Measurements from ENCODE around the gene ELFN1.

The ELFN1 gene

DNA sequence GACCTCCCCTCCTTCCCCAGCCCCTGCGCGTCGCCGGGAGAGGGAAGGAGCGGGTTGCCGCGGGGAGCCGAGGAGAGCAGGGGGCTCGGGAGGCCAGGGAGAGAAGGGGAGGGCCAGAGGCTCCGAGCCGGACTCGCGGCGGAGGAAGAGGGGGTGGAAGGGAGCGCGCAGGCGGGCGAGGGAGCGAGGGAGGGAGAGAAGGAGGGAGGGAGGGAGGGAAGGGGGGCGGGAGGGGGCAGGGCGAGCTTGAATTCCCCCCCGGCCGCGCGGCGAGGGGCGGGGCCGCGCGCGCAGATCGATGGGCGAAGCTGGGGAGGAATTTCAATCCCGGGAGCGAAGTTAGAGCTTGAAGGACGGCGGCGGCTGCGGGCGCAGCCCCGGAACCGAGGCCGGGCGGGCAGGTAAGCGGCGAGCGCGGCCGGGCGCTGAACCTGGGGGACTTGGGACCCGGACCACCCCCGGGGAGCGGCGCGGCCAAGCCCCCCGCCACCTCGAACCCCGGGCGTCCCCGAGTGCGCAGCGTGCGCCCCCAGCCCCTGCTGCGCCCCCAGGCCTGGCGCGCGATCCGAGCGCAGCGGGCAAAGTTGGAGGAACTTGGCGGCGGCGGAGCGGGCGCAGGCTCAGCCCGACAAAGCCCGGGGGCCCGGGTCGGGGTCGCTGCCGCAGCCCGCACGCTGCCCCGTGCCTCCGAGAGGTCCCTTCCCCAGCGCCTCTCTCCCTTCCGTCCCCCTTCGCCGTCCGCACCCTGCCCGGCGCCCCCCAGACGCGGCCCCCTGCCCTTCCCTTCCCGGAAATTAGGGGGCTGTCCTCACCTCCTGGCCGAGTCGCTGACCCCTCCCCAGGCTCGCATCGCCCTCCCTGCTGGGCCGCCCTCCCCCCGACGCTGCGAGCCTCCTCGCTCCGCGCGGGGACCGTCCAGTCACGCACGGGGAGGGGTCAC lies at the start of gene ELFN1:
Gene ELFN1, plus strand, starts transcription at position 324 of the 940 bp plus-strand sequence. CDS start 74,320 bp downstream, outside the sequence.
- H3K36me3 Mint-ChIP-seq, result no peaks in the 10 kb centered on the region
- no peak within 1 kb of the TSS for H3K27ac Mint-ChIP-seq
- no peak for ATAC-seq
- H3K9me3 Mint-ChIP-seq, result no peaks in the 10 kb centered on the region
- peak within 1 kb of the TSS; percentile 30 for H3K4me3 Mint-ChIP-seq
- DNase-seq (ENCODE audit: low spot score in 2 of 2), result no peak
- H3K4me1 Mint-ChIP-seq, result peaks cover 21% of the 10 kb centered on the region

DNA sequence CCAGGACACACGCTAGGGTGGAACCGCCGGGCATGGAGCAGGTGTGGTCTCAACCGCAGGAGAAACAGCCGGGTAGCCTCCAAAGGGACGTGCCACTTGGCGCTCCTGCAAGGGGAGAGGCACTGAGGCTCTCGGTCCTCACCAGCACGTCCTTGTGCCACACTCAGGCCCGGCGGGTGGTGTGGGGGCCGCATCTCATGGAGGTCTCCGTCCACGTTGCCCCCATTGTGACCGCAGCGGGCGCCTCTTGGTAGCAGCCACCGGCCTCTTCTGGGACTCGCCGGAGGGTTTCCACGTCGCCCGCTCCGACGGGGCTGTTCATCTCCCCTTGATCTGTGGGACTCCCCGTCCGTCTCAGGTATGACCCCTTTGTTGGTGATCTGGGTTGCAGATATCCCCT lies 49.2 kb upstream of the ELFN1 start:
- Mint-ChIP-seq H3K4me3 (no peak overlapping the region), H3K4me1 (no peaks in the 10 kb centered on the region), H3K36me3 (no peaks in the 10 kb centered on the region), H3K9me3 (no peaks in the 10 kb centered on the region), H3K27ac (no peak overlapping the region)
- ATAC-seq (no peak), DNase-seq (ENCODE audit: low spot score in 2 of 2) (no peak)

DNA sequence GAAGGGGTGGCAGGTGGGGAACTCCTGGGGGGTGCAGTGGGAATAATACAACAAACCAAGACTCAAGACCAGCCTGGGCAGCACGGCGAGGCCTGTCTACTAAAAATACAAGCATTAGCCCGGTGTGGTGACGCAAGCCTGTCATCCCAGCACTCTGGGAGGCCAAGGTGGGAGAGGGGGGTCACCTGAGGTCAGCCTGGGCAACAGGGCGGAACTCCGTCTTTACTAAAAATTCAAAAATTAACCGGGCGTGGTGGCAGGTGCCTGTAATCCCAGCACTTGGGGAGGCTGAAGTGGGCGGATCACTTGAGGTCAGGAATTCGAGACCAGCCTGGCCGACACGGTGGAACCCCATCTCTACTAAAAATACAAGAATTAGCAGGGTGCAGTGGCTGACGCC lies 48.4 kb upstream of the ELFN1 start:
- peak overlapping the region; percentile 41 for H3K27ac Mint-ChIP-seq

DNA sequence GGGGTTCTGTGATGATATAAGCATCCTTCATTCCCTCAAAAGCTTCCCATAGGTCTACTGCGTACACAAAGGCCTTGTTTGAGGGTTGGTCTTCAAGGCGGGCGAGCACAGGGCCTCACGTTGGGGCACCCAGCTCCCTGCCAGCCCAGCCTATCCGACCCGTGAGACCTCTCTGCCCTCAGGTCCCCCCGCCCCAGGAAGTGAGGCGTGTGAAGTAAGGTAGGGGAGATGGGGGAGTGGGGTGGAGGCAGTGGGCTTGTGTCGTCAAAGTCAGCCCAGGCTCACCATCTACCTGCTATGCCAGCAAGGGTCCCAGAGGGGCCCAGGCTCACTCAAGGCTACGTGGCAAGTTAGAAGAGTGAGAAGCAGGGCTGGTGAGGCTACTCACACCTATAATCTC lies 47.6 kb upstream of the ELFN1 start:
- H3K4me1 Mint-ChIP-seq, result no peaks in the 10 kb centered on the region
- H3K27ac Mint-ChIP-seq, result peak overlapping the region; percentile 78
- H3K36me3 Mint-ChIP-seq, result no peaks in the 10 kb centered on the region
- DNase-seq (ENCODE audit: low spot score in 2 of 2) (no peak), ATAC-seq (no peak)
- no peak overlapping the region for H3K4me3 Mint-ChIP-seq
- peaks cover 2% of the 10 kb centered on the region for H3K9me3 Mint-ChIP-seq

More for the DNA sequence above, 48.4 kb upstream of the ELFN1 start:
- H3K36me3 Mint-ChIP-seq, result no peaks in the 10 kb centered on the region
- DNase-seq (ENCODE audit: low spot score in 2 of 2), result no peak
- ATAC-seq, result no peak
- peaks cover under 1% of the 10 kb centered on the region for H3K9me3 Mint-ChIP-seq
- no peak overlapping the region for H3K4me3 Mint-ChIP-seq
- no peaks in the 10 kb centered on the region for H3K4me1 Mint-ChIP-seq

DNA sequence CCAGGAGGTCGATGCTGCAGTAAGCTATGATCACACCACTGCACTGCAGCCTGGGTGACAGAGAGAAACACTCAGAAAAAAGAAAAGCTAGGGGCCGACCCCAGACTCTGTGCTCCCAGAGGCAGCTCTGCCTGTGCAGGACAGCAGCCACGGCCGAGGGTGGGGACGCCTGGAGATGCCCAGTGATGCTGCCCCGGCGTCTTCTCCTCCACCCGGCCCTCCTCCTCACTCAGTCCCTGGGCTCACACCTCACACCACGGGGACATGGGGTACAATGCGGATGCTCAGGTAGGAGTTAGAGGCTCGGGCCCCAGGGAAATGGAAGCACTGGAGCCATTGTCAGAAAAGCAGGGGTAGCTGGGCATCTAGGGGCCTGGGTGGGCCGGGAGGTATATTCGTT lies 46.3 kb upstream of the ELFN1 start:
- DNase-seq (ENCODE audit: low spot score in 2 of 2) (no peak), ATAC-seq (no peak)
- Mint-ChIP-seq H3K36me3 (no peaks in the 10 kb centered on the region), H3K27ac (no peak overlapping the region), H3K4me3 (no peak overlapping the region), H3K4me1 (no peaks in the 10 kb centered on the region), H3K9me3 (peaks cover 2% of the 10 kb centered on the region)

DNA sequence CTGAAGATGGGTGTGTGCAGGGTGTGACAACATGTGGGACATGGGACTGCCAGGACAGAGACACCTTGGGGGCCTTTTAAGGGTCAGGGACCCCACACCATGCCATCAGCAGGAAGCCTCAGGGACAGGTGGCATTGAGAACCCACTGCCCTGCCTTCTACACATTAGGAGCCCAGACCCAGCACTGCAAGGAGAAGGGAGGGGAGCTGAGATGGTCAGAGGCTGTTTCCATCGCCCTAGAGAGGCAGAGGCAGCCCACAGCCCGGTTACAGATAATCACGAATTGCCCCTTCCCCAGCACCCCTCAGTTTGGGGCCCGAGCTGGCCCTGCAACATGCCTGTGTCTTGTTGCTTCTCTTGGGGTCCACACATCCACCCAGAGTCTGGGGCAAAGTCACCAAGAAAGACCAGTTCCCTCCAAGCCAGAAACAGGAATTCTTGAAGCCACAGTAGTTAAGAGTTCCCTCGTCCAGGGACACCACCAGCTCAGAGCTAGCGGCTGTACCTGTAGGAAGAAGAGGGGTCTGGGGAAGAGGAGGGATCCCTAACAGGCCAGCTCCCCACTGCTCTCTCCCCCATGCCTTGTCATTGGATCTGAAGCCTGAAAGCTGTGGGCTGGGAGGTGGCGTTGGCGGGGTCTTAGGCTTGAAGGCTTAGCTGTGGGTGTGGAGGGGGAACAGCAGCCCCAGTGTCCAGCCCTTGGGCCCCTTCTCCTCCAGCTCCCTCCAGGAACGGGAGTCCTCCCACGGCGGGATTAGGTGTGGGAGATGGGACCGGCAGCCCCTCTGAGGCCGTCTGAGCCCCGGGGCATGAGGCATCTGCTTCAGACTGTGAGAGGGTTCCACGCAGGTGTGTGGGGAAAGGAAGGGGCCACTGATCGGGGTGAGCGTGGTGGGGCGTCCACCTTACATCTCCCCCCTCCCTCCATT lies 44.8 kb upstream of the ELFN1 start:
- no peaks in the 10 kb centered on the region for H3K36me3 Mint-ChIP-seq
- H3K4me3 Mint-ChIP-seq, result no peak overlapping the region
- H3K4me1 Mint-ChIP-seq, result no peaks in the 10 kb centered on the region
- no peak overlapping the region for H3K27ac Mint-ChIP-seq
- ATAC-seq, result no peak
- no peak for DNase-seq (ENCODE audit: low spot score in 2 of 2)
- H3K9me3 Mint-ChIP-seq, result peaks cover 2% of the 10 kb centered on the region

DNA sequence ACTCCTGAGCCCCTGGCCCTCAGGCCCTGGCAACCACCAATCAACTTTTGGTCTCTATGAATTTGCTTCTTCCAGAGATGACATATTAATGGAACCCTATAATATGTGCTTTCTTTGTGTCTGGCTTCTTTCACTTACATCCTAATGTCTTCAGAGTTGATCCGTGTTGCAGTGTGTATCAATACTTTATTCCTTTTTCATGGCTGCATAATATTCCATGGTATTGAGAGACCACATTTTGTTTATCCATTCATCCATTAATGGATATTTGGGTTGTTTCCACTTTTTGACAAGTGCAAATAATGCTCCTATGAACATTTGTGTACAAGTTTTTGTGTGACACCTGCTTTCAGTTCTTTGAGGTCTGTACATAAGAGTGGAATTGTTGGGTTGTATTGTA lies 43.3 kb upstream of the ELFN1 start:
- Mint-ChIP-seq H3K4me1 (no peaks in the 10 kb centered on the region), H3K4me3 (no peak overlapping the region), H3K27ac (no peak overlapping the region), H3K9me3 (peaks cover 5% of the 10 kb centered on the region), H3K36me3 (no peaks in the 10 kb centered on the region)
- ATAC-seq, result no peak
- no peak for DNase-seq (ENCODE audit: low spot score in 2 of 2)

DNA sequence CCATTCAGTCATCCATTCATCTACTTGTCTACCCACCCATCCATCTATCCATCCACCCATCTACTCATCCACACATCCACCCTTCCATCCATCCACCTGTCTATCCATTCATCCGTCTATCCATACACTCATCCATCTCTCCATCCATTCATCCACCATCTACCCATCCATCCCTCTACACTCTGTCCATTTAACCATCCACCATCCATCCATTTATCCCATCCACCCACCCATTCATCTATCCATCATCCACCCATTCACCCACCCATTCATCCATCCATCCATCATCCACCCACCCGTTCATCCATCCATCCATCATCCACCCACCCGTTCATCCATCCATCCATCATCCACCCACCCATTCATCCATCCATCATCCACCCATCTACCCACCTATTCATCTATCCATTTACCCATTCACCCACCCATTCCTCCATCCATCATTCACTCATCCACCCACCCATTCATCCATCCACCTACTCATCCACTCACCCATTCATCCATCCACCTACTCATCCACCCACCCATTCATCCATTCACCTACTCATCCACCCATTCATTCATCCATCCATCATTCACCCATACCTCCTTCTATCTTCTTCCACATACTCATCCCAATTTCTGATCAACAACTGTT lies 39.3 kb upstream of the ELFN1 start:
- H3K4me3 Mint-ChIP-seq, result no peak overlapping the region
- H3K9me3 Mint-ChIP-seq, result peaks cover 5% of the 10 kb centered on the region
- no peaks in the 10 kb centered on the region for H3K36me3 Mint-ChIP-seq
- ATAC-seq (no peak), DNase-seq (ENCODE audit: low spot score in 2 of 2) (no peak)
- no peak overlapping the region for H3K27ac Mint-ChIP-seq
- no peaks in the 10 kb centered on the region for H3K4me1 Mint-ChIP-seq

DNA sequence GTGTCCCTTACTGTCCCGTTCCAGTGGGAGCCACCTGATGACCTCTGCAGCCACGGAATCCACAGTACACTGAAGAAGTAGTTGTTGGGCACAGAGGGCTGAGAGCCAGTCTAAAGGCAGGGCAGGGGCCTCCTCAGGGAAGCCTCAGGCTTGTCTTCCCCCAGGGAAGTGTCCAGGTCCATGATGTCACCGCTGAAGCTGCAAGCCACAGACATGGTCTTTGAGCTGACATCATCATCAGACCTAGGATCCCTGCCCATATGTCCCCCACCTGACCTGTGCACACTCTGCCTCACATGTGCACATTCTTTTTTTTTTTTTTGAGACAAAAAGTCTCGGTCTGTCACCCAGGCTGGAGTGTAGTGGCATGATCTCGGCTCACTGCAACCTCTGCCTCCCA lies 38.4 kb upstream of the ELFN1 start:
- peaks cover 5% of the 10 kb centered on the region for H3K9me3 Mint-ChIP-seq
- no peaks in the 10 kb centered on the region for H3K4me1 Mint-ChIP-seq
- H3K36me3 Mint-ChIP-seq, result no peaks in the 10 kb centered on the region
- no peak for ATAC-seq
- no peak for DNase-seq (ENCODE audit: low spot score in 2 of 2)
- H3K27ac Mint-ChIP-seq, result no peak overlapping the region
- H3K4me3 Mint-ChIP-seq, result no peak overlapping the region

DNA sequence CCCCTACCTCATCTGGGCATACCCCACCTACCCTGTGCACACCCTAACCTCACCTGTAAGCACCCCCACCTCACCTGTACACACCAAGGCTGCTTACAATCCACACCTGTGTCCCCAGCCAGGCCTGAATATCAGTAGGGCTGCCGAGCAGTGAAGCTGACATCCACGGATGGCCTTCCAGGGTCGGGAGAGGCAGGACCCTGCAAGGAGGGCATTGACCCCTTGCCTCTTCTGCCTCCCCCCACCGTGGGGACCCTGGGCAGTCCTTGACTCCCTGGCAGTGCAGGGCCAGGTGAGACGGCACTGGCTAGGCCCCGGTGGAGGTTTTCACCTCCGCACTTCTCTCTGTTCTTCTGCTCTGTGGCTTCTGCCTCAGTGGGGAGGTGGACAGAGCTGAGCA lies 37.6 kb upstream of the ELFN1 start:
- H3K4me3 Mint-ChIP-seq, result no peak overlapping the region
- ATAC-seq, result no peak
- H3K9me3 Mint-ChIP-seq, result peaks cover 8% of the 10 kb centered on the region
- H3K27ac Mint-ChIP-seq, result no peak overlapping the region
- DNase-seq (ENCODE audit: low spot score in 2 of 2), result no peak
- H3K4me1 Mint-ChIP-seq, result no peaks in the 10 kb centered on the region
- no peaks in the 10 kb centered on the region for H3K36me3 Mint-ChIP-seq

DNA sequence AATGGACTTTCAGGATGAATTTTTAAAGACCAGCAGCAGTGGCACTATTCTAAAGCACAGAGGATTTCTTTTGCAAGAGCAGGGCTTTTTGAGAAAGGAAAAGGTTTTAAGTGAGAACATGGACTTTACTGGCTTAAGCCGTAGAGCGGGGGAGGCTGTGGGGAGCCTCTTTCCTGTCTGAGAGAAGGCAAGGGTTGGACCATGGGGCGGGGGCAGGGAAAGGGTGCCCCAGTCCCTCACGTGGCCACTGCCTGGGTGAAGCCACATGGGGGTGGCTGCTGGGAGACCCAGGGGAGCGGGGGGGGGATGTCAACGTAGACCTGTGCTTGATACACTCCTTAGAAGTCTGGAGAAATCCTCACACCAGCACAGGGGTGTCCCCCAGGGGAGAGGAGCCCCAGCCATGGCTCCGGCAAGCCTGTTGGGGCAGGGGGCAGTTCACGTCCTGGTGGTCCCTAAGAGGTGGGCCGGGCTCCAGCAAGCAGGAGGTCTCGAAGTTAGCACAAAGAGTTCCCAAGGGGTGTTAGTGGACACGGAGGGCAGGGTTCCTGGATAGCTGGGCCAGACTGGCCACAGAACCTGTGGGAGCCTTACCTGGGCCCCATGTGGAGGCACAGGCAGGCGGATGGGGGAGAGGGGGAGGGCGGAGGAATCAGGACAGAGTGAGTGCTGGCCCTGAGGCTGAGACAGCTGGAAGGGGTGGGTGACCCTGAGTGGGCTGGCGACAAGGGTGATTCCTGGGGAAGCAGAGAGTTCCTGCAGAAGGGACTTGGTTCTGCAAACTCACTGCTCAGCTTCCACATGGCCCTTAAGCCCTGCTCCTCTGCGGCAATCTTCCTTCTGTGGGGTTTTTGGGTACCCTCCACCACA lies 36.9 kb upstream of the ELFN1 start:
- H3K36me3 Mint-ChIP-seq, result no peaks in the 10 kb centered on the region
- no peak overlapping the region for H3K4me3 Mint-ChIP-seq
- no peaks in the 10 kb centered on the region for H3K4me1 Mint-ChIP-seq
- no peak for DNase-seq (ENCODE audit: low spot score in 2 of 2)
- ATAC-seq, result no peak
- no peak overlapping the region for H3K27ac Mint-ChIP-seq
- H3K9me3 Mint-ChIP-seq, result peaks cover 8% of the 10 kb centered on the region

DNA sequence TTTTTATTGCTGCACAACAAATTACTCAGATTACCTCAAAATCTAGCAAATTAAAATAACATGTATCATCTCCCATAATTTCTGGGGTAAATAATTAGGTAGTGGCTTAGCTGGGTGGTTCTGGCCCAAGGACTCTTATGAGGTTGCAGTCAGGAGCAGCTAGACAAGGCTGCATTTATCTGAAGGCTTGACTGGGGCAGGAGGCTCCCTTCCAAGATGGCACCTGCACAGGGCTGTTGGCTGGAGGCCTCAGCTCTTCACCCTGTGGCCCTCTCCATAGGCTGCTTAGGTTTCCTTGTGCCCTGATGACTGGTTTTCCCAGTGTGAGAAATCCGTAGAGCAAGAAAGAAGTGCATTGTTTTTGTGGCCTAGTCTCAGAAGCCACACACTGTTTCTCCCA lies 34.7 kb upstream of the ELFN1 start:
- no peaks in the 10 kb centered on the region for H3K4me1 Mint-ChIP-seq
- H3K4me3 Mint-ChIP-seq, result no peak overlapping the region
- H3K9me3 Mint-ChIP-seq, result peaks cover 8% of the 10 kb centered on the region
- H3K27ac Mint-ChIP-seq, result no peak overlapping the region
- no peaks in the 10 kb centered on the region for H3K36me3 Mint-ChIP-seq
- ATAC-seq, result no peak
- no peak for DNase-seq (ENCODE audit: low spot score in 2 of 2)

DNA sequence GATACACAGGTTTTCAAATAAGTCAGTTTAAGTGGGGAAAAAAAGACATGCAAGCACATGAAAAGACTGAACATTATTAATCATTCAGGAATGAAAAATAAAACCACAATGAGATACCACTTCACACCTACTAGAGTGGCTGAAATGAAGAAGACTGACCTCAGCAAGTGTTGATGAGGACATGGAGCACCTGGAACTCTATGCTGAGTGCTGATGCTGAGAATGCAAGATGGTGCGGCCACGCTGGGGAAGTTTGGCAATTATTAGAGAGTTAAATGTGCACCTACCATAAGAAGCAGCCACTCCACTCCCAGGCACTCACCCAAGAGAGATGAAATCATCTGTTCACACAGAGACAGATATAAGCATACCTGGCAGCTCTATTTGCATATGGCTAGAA lies 32.9 kb upstream of the ELFN1 start:
- DNase-seq (ENCODE audit: low spot score in 2 of 2) (no peak), ATAC-seq (no peak)
- Mint-ChIP-seq H3K4me1 (no peaks in the 10 kb centered on the region), H3K9me3 (peaks cover 5% of the 10 kb centered on the region), H3K27ac (no peak overlapping the region), H3K4me3 (no peak overlapping the region), H3K36me3 (no peaks in the 10 kb centered on the region)

DNA sequence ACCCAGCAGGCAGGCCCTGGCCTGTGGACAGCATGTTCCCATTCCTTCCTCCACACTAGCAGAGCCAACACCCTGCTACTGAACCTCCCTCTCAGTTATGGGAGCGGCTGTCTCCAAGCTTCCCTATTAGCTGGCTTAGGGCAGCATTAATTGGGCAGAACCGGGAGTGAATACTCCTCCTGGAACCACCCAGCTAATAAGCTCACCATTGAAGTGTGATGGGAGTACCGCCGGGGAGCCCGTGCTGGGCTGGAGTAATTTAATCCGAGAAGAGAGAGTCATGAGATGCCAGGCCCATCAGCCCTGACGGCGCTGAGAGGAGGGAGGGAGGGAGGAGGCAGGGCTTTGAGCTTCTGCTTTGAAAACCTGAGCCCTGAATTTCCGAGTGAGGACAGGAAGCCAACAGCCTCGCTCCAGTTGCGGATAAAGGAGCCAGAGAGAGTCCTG lies 31.8 kb upstream of the ELFN1 start:
- no peak for DNase-seq (ENCODE audit: low spot score in 2 of 2)
- Mint-ChIP-seq H3K4me3 (no peak overlapping the region), H3K36me3 (no peaks in the 10 kb centered on the region), H3K27ac (no peak overlapping the region), H3K9me3 (peaks cover 5% of the 10 kb centered on the region), H3K4me1 (no peaks in the 10 kb centered on the region)
- ATAC-seq, result no peak

All from stimulated activated effector memory CD8-positive, alpha-beta T cell treated with anti-CD3 and anti-CD28 coated beads, Interleukin-12 subunit alpha, Interleukin-12 subunit beta, amount 100 ng/mL, for 72 hours (primary cell).